ENCODE data around the gene PREP.

Gene PREP

GRCh38 chr6:105430685-105431084 is 27.8 kb upstream of the PREP start:
- TF ChIP-seq GABPA (IDR thresholded peaks at IDR 0.05; ENCODE audit: low read depth) (no peak), REST (IDR thresholded peaks at IDR 0.05; ENCODE audit: insufficient replicate concordance, low read depth) (no peak), POLR2AphosphoS5 (IDR thresholded peaks at IDR 0.05; ENCODE audit: low read depth) (no peak), SPI1 (IDR thresholded peaks at IDR 0.05; ENCODE audit: borderline replicate concordance, low read depth) (no peak), CTCF (IDR thresholded peaks at IDR 0.05; ENCODE audit: insufficient read depth, low read length) (no peak)
- DNase-seq (ENCODE audit: low read depth in 1 of 2, low spot score in 1 of 2), result no peak
- Histone ChIP-seq H3K27ac (replicated peaks) (no peak overlapping the region), H3K27me3 (ENCODE audit: insufficient read depth, poor library complexity, severe bottlenecking) (peaks cover 2% of the 10 kb centered on the region), H3K4me3 (replicated peaks; ENCODE audit: insufficient read depth, low read length) (no peak overlapping the region)

DNA sequence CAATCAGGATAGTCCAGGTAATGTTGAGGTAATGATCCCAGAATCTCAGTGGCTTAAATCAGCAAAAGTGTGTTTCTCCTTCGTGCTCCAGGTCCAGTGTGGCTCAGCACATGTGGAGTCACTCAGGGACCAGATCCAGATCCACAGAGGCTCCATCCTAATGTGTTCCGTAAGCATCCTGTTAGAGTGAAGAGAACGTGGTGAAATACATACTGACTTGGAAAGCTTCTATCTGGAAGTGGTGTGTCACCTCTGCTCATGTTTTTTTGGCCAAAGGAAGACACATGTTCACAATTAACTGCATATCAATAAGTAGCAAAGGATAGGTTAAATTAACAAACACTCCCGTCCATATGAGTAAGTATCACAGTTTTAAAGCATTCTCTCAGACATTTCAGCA is 26.8 kb upstream of the PREP start:
- Histone ChIP-seq H3K4me3 (replicated peaks; ENCODE audit: insufficient read depth, low read length) (no peak overlapping the region), H3K27me3 (ENCODE audit: insufficient read depth, poor library complexity, severe bottlenecking) (peaks cover 2% of the 10 kb centered on the region), H3K27ac (replicated peaks) (no peak overlapping the region)
- DNase-seq (ENCODE audit: low read depth in 1 of 2, low spot score in 1 of 2), result no peak
- TF ChIP-seq REST (IDR thresholded peaks at IDR 0.05; ENCODE audit: insufficient replicate concordance, low read depth) (no peak), POLR2AphosphoS5 (IDR thresholded peaks at IDR 0.05; ENCODE audit: low read depth) (no peak), CTCF (IDR thresholded peaks at IDR 0.05; ENCODE audit: insufficient read depth, low read length) (no peak), SPI1 (IDR thresholded peaks at IDR 0.05; ENCODE audit: borderline replicate concordance, low read depth) (no peak), GABPA (IDR thresholded peaks at IDR 0.05; ENCODE audit: low read depth) (no peak)

- no peak overlapping the region for H3K27ac ChIP-seq (replicated peaks)
- H3K4me3 ChIP-seq (replicated peaks; ENCODE audit: insufficient read depth, low read length), result no peak overlapping the region
- DNase-seq (ENCODE audit: low read depth in 1 of 2, low spot score in 1 of 2), result no peak
- TF ChIP-seq POLR2AphosphoS5 (IDR thresholded peaks at IDR 0.05; ENCODE audit: low read depth) (no peak), GABPA (IDR thresholded peaks at IDR 0.05; ENCODE audit: low read depth) (no peak), CTCF (IDR thresholded peaks at IDR 0.05; ENCODE audit: insufficient read depth, low read length) (no peak), REST (IDR thresholded peaks at IDR 0.05; ENCODE audit: insufficient replicate concordance, low read depth) (no peak), SPI1 (IDR thresholded peaks at IDR 0.05; ENCODE audit: borderline replicate concordance, low read depth) (no peak)
- no peaks in the 10 kb centered on the region for H3K27me3 ChIP-seq (ENCODE audit: insufficient read depth, poor library complexity, severe bottlenecking)
Observed at GRCh38 chr6:105428342-105428957, 25.6 kb upstream of the PREP start.
